Peyer's patch (tissue), 4 donors: Measurements from ENCODE around the gene ATP5F1E.
"Not testable (repeated sequence)": the region's sequence is repeated elsewhere in the genome, so short reads cannot be mapped to it uniquely, and the experiment has no call there.

Experiments
- POLR2A ChIP-seq, 2 donors: fragments of 450-650 bp; IDR thresholded peaks; one replicate each; pipeline ENCODE4 v1.5.1; 2017; ENCODE audit warnings: antibody characterized with exemption in 2 of 2, mild to moderate bottlenecking in 2 of 2, moderate library complexity in 2 of 2
- TF ChIP-seq, protein P1 (sequence below), 6 experiments: fragments of 450-650 bp in 4 of 6; fragments of 200-600 bp in 2 of 6; sonication (generic) in 1 of 6; IDR thresholded peaks; one replicate each; pipeline ENCODE4 v1.5.1; 2017 to 2019; ENCODE audit warnings: antibody characterized with exemption in 6 of 6, mild to moderate bottlenecking in 3 of 6, moderate library complexity in 1 of 6

DNA sequence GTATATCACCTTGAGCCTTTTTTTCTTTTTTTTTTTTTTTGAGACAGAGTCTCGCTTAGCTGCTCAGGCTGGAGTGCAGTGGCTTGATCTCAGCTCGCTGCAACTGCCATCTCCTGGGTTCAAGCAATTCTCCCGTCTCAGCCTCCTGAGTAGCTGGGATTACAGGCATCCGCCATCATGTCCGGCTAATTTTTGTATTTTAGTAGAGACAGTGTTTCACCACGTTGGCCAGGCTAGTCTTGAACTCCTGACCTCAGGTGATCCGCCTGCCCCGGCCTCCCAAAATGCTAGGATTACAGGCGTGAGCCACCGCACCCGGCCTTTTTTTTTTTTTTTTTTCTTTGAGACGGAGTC is 49.0 kb downstream of the ATP5F1E start:
- TF ChIP-seq, protein P1, sequence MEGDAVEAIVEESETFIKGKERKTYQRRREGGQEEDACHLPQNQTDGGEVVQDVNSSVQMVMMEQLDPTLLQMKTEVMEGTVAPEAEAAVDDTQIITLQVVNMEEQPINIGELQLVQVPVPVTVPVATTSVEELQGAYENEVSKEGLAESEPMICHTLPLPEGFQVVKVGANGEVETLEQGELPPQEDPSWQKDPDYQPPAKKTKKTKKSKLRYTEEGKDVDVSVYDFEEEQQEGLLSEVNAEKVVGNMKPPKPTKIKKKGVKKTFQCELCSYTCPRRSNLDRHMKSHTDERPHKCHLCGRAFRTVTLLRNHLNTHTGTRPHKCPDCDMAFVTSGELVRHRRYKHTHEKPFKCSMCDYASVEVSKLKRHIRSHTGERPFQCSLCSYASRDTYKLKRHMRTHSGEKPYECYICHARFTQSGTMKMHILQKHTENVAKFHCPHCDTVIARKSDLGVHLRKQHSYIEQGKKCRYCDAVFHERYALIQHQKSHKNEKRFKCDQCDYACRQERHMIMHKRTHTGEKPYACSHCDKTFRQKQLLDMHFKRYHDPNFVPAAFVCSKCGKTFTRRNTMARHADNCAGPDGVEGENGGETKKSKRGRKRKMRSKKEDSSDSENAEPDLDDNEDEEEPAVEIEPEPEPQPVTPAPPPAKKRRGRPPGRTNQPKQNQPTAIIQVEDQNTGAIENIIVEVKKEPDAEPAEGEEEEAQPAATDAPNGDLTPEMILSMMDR (IDR thresholded peaks at IDR 0.05), result not testable (repeated sequence)
- not testable (repeated sequence) for TF ChIP-seq POLR2A (IDR thresholded peaks at IDR 0.05)
